GM12874 (cell line): ENCODE data around the gene CR1.

Experiments used
- TF ChIP-seq, protein P1 (sequence below): IDR thresholded peaks from 2 replicates; pipeline ENCODE4 v1.5.1; 2011; ENCODE audit warnings: low read depth, mild to moderate bottlenecking, control low read depth, low read length, moderate library complexity; ENCODE audit not compliant: insufficient read depth

The CR1 gene

DNA sequence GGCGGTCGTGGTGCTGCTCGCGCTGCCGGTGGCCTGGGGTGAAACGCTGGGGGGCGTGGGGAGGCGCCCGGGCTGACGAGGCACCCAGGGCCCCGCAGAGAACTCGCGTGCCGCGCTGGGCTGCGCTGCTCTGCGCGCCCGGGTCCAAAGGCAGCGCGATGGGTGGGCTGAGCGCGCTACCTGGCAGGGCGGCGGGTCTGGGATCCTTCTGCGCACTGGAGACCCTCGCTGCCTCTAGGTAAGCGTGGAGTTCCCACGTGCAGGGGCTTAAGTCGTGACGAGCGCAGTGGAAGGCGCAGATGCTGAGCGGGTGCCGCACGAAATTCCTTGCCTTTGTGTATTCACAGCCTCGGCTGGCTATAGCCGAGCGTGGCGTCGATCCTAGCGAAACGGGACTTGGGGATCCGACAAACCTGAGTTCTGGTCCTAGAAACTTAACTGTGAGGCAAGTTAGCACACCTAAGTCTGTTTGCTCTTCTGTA, 173.6 kb downstream of the CR1 start:
- TF ChIP-seq, protein P1, sequence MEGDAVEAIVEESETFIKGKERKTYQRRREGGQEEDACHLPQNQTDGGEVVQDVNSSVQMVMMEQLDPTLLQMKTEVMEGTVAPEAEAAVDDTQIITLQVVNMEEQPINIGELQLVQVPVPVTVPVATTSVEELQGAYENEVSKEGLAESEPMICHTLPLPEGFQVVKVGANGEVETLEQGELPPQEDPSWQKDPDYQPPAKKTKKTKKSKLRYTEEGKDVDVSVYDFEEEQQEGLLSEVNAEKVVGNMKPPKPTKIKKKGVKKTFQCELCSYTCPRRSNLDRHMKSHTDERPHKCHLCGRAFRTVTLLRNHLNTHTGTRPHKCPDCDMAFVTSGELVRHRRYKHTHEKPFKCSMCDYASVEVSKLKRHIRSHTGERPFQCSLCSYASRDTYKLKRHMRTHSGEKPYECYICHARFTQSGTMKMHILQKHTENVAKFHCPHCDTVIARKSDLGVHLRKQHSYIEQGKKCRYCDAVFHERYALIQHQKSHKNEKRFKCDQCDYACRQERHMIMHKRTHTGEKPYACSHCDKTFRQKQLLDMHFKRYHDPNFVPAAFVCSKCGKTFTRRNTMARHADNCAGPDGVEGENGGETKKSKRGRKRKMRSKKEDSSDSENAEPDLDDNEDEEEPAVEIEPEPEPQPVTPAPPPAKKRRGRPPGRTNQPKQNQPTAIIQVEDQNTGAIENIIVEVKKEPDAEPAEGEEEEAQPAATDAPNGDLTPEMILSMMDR: no peak

DNA sequence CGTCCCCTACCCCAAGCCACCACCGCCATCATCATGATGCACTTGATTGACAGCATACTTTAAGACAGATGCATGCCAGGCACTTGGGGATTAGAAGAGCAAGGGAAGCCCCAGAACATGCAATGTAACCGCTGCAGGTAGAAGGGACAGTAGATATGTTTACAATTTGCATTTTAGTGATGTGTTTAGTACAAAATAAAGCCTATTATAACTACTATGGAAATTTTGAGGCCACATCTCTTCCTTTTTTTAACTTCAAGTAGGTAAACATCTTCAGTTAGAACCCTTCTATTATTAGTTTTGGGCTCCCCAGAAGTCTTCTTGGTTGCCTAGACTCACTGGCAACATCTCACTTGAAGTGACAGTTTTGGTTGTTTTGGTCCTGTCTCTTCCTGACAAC, 174.2 kb downstream of the CR1 start:
- TF ChIP-seq, protein P1: no peak

- TF ChIP-seq, protein P1: no peak
Observed at GRCh38 chr1:207670997-207671396, 175.0 kb downstream of the CR1 start.

GRCh38 chr1:207672522-207673130, 176.7 kb downstream of the CR1 start:
- TF ChIP-seq, protein P1: peak; percentile 44

- TF ChIP-seq, protein P1: no peak
Observed at GRCh38 chr1:207673399-207673798, 177.4 kb downstream of the CR1 start.

- TF ChIP-seq, protein P1: no peak
Observed at GRCh38 chr1:207676153-207676552, 180.2 kb downstream of the CR1 start.

DNA sequence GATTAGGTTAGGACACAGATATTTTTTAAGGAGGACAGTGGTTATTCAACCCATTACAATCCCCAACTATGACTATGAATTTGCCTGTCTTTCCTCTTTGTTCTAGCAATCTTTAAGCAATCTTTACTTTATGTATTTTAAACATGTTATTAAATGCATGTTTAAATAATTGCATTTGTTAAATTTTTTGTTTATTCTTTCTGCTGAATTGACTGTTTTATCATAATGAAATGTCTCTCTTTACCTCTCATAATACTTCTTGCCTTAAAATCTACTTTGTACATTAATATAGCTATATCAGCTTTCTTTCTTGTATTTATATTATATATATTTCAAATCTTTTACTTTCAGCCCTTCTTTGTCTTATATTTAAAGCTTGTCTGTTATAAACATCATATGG, 195.1 kb downstream of the CR1 start:
- TF ChIP-seq, protein P1: no peak
